NCI-H2196 (cell line): Measurements from ENCODE around the gene ACVR2A.

Source experiments
- DNase-seq: peaks from one replicate; lab custom pipeline; 2025; ENCODE audit not compliant: unreplicated experiment; lab: John Stamatoyannopoulos, UW

ACVR2A gene

GRCh38 chr2:147917161-147917560 lies 72.3 kb downstream of the ACVR2A start:
- no peak for DNase-seq

- no peak for DNase-seq
Observed at GRCh38 chr2:147923846-147924245, 79.0 kb downstream of the ACVR2A start.

- no peak for DNase-seq
Observed at GRCh38 chr2:147924647-147925046, 79.8 kb downstream of the ACVR2A start.

DNA sequence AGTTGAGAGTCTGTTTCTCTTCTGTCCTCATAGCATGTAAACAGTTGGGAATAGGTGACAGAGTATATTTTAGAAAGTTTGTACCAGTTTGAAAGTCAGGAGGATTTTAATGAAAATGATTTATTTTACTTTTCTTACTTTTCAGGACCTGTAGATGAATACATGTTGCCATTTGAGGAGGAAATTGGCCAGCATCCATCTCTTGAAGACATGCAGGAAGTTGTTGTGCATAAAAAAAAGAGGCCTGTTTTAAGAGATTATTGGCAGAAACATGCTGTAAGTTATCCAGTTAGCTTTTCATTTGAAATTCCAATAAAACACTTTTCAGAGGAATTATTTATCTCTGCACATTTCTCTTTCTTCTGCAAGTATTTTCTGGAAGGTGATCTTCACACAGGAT lies 81.1 kb downstream of the ACVR2A start:
- peak; percentile 15 for DNase-seq

DNA sequence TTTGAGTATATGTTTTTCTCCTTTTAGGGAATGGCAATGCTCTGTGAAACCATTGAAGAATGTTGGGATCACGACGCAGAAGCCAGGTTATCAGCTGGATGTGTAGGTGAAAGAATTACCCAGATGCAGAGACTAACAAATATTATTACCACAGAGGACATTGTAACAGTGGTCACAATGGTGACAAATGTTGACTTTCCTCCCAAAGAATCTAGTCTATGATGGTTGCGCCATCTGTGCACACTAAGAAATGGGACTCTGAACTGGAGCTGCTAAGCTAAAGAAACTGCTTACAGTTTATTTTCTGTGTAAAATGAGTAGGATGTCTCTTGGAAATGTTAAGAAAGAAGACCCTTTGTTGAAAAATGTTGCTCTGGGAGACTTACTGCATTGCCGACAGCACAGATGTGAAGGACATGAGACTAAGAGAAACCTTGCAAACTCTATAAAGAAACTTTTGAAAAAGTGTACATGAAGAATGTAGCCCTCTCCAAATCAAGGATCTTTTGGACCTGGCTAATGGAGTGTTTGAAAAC lies 82.3 kb downstream of the ACVR2A start:
- no peak for DNase-seq

GRCh38 chr2:147933931-147934330 lies 89.1 kb downstream of the ACVR2A start:
- DNase-seq: no peak

- no peak for DNase-seq
Observed at GRCh38 chr2:147934881-147935620, 90.2 kb downstream of the ACVR2A start.

DNA sequence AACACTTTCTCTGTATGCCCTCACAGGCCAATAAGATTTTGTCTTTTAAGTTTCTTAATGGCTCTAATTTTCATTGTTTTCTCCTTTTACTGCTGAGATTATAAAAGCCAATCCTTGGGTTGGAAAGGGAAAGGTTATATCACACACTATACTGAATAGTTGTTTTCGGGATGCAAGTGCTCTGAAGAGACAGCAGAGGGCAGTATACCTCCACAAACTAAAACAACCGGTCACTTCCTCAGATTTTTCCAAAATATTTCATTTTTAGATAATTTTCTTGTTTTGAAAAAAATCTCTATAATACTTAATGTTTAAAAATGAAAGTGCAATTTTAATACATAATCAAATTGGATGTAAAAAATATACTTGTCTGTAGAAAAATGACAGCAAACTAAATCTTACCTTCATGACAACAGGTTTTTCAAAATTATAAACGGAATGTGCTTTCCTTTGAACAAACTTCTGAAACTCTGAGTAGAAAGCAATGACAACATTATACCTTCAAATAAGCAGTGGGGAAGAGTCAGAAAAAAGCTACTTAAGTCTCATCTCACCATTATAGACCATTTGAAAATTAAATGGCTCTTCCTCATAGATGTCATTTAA lies 93.0 kb downstream of the ACVR2A start:
- DNase-seq: peak; percentile 48

- DNase-seq: no peak
Observed at GRCh38 chr2:147939313-147939712, 94.5 kb downstream of the ACVR2A start.

DNA sequence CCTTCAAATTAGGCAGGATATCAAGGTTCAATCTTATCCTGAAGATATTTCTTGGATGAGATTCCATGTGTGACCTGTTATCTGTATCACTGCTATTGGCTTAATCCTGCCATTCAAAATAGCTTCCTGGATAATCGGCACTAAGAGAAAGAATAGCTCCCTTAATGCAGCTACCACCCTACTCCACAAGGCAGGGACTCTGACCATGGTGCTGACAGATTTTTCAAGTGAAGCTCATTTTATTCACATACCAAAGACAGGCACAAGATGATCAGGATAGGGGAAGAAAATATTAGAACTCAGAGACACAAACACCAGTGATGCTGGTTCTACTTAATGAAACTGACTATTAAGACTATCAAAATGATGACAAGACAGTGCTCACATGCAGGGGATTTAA lies 100.8 kb downstream of the ACVR2A start:
- no peak for DNase-seq

DNA sequence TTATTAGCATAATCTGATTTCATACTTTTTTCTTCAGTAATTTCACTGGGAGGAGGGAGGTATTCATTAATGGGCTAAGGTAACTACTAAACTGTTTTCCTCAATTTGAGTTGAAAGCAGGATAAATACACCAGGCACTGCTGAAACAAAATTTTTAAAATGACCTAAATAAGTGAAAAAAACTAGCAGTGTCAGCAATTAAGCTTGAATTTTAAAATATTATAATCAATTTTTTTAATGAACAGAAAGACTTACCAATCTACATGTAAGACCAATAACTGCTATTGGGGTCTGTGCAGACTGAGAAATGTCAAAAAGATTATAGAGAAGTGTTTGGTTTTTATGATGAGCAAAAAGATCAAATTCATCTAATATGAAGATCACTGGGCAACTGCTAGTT lies 107.3 kb downstream of the ACVR2A start:
- no peak for DNase-seq

GRCh38 chr2:147968571-147968970 lies 123.7 kb downstream of the ACVR2A start:
- no peak for DNase-seq

GRCh38 chr2:147976102-147976501 lies 131.3 kb downstream of the ACVR2A start:
- no peak for DNase-seq

DNA sequence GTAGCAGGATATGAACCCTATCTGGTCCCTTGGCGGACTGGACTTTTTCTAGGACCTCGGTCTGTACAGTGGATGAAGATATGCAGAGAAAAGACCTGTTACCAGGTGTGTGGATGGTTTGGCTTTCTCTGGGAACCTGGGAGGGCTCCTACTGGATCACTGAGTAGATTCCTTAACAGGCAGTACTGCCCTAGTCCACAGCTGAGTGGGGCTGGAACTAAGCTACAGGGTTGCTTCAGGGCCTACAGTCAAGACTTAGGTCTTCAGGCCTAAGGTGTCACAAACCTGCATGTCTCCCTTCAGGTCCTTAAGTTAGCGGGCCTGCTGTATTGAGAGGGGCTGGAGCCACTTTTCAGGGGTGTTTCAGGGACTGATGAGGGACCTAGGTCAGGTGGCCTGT lies 132.8 kb downstream of the ACVR2A start:
- no peak for DNase-seq
